ENCODE data around the gene FOXP4.

Gene FOXP4

DNA sequence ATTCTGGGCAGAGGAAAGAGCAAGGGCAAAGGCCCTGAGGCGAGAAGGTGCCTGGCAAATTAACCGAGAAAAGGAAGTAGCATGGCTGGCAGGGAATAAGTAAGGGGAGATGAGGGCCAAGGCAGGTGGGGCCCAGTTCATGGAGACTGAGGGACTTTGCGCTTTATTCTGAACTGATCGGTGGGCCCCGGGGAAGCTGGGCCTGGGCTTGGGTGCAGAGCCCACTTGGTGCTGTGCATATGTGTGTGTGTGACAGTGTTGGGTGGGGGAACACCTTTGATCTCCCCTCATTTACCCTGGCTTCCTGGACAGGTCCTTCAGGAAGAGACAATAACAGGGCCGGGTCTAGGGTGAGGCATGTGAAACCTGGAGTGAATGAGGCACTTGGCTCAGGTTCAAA lies 89.2 kb downstream of the FOXP4 start:
- DNase-seq: no peak

- no peak for DNase-seq
Measured at GRCh38 chr6:41636833-41637193, 90.6 kb downstream of the FOXP4 start.

DNA sequence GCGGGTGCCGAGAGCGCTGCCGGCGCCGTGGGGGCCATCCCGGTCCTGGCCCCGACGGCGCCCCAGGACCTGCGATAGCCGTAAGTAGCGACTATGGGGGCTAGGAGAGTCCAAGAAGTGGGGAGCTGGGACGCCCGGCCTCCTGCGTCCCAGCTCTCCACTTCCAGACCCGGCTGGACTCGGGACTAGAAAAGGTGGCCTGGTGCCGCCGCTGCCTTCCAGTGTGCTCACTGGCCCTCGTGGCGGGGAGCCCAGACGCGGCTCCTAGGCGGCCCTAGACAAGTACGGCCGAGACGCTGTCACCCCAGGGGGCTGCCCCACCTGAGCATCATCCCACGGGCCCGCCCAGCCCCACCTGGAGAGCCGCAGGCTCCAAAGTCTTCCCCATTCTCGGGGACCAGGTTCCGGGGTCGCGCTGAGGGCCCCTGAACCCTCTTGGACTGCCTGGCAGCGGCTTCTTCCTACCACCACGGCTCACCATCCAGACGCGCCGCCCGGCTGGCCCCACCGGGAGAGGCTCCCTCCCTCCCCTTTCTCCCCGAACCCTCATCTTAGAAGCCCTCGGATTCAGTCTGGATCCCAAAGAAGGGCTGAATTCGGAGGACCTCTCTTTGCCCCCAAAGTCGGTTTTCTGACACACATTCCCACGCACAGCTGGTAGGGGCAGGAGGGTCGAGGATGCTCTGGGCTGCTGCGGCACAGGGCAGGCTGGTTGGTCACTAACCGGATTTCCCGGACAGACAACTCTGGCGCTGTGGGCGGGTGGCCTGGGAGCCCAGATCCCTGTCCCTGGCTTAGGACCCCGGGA lies 91.2 kb downstream of the FOXP4 start:
- no peak for DNase-seq

- DNase-seq: no peak
Measured at GRCh38 chr6:41638002-41638934, 92.1 kb downstream of the FOXP4 start, which contains the start of gene MDFI. TSS of gene MDFI (plus strand) at chr6:41638468. CDS start at chr6:41638750, 282 bp downstream.

DNA sequence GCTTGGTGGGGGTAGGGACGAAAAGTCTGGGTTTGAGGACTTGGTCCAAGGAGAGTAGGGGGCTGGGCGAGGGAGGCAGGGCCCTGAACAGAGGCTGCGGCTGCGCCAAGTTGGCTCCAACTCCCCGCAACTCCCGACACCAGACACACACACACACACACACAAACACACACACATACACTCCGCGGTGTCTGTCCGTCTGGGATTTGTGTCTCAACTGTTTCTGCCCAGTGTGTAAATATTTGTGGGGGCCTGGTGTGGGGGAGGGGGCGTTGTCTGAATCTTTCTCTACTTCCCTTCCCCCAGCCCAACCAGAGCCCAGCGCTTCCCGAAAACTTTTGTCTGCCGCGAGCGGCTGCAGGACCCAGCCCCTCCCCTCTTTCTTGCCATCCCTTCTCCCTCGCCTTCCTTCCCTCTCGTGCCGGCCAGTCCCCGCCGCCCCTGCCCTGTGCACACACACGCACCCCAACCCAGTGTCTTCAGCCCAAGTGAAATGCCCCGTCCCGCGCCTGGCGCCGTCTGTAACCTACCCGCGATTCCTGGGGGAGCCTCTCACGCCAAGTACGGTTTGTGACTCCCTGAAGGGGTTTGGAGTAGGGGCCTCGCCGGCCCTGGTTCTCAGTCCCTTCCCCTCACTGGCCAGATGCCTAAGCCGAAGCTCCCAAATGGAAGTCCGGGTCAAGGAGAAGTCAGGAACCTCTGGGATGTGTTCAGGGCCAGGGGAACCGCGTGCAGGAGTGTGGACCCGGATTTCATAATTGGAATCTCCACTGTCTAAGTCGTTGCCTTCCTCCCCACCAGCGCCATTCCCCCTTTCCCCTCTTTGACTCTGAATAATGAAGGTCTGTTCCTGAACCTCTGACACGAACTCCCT lies 93.0 kb downstream of the FOXP4 start:
- no peak for DNase-seq

GRCh38 chr6:41639809-41640371 lies 93.7 kb downstream of the FOXP4 start:
- no peak for DNase-seq

GRCh38 chr6:41640426-41640825 lies 94.2 kb downstream of the FOXP4 start:
- DNase-seq: no peak

- DNase-seq: no peak
Measured at GRCh38 chr6:41641352-41641925, 95.3 kb downstream of the FOXP4 start.

GRCh38 chr6:41642090-41642959 lies 96.1 kb downstream of the FOXP4 start:
- DNase-seq: no peak

DNA sequence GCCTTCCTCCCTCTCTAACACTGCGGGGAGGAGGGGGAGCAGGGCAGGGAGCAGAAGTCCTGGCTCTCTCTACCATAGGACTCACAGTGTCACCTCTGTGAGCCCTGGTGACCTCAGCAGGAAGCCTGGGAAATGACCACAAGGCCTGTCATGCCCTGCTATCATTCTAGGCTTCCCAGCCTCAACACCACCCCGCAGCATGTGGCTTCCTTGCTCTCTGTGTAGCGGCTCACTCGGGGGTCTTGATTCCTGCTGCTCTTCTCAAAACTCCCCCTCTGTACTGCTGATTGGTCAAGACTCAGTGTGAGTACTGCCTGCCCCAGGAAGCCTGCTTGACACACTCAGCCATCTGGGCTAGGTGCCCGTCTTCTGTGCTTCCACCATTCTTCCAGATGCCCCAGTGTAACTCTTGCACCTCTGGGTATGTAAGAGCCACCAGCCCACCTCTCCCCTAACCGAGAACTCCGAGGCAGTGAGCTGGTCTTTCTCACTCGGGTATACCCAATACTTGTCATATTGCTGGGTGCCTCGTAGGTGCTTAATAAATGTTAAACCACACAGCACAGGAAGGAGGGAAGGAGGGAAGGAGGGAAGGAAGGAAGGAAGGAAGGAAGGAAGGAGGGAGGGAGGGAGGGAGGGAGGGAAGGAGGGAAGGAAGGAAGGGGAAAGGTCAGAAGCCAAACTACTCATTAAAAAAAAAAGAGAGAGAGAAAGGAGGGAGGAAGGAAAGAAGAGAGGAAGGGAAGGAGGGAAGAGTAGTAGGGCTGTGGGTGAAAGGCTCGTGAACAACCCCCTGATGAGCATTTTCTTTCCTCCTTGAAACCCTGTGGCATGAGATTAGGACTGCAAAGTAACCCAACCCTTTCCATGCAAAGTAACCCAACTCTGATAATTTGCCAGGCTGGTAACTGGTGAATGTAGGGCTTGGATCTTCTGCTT lies 97.0 kb downstream of the FOXP4 start:
- DNase-seq: no peak

DNA sequence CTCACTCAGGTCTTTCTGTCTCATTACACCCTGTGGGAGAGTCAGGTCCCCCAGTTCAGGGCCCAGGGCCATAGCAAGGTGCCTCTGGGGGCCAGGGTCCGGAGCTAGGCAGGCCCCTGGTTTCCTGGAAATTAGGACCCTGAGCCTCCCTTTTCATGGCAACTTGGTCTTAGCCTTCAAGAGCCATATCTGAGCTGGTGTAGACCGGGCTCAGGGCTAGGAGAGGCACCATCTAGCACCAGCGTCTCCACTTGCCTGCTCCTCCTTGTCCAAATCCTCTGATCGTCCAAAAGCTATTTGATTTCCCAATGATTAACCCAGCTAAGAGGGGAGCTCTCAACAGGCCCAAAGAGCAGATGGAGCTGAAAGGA lies 97.7 kb downstream of the FOXP4 start:
- DNase-seq: no peak

DNA sequence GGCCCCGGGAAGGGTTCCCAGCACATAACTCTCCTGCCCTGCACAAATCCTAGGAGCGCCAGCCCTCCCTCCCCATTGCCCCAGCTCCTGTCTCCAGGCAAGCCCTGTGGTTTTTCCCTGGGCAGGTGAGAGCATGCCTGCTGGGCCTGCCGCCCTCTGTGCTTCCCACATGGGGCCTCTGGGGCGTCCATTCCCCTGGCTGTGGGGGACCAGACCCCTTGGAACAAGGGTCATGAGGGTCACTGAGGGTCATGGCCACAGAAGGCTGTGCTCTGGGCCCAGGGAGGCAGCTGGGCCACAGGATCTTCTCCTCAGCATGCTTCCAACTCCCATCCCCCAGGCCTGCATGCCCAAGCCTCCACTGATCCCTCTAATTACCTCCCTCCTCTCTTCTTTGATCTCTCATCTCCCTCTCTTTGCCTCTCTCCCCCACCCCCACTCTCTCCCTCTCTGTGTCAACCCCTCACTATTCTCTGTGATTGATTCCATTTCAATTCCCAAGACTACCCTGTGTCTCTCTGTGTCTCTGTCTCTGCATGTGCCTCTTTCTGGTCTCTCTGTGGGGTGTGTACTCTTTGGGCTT lies 98.2 kb downstream of the FOXP4 start:
- DNase-seq: no peak

- no peak for DNase-seq
Measured at GRCh38 chr6:41645007-41645618, 98.9 kb downstream of the FOXP4 start.

DNA sequence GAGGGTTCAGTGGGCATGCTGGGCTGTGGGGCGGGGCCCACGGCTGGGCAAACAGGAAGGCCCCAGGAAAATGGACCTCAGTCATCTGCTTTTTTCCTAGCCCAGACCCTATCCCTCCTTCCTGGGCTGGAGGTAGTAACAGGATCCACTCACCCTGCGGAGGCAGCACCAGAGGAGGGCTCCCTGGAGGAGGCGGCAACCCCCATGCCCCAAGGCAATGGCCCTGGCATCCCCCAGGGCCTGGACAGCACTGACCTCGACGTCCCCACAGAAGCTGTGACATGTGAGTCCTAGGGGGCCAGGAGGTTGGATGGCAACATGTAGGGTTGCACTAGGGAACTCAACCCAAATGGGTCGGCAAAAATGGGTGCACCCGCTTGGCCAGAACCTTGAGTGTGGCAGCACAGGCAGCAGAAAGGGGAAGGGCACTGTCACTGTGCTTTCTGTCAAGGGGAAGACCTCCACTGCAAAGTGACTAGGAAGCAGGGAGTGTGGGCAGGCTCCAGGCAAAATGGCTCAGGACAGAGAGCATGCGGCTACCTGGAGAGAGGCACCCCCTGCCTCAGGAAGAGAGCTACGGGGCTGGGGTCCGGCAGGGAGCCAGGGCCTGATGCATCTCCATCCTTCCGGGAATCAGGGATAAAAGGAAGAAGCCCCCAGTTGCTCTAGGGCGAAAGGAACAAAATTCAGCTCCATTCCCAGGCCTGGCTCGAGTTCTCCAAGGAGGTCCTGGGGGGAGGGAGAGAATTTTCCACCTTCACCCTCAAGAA lies 100.0 kb downstream of the FOXP4 start:
- no peak for DNase-seq

- DNase-seq: no peak
Measured at GRCh38 chr6:41647061-41647511, 100.9 kb downstream of the FOXP4 start.

DNA sequence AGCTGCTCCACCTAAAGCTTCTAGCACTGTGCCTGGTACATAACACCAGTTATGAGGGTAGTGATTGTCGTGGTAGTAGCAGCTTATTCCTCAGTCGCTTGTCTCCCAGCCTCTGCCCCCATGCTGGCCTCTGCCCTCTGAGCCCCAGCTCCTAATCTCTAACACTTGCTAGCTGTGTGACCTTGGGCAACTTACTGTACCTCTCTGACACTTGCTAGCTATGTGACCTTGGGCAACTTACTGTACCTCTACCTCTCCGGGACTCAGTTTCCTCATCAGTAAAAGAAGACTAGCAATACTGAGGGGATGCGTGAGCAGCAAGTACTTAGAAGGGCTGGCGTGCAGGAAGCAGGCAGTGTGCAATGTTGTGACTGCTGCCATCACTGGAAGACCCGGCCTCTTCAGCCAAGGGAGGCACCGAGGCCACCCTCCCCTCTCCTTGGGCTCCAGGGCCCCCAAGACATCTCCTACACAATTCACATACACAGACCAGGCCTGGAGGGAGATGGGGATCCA lies 101.9 kb downstream of the FOXP4 start:
- DNase-seq: no peak

- DNase-seq: no peak
Measured at GRCh38 chr6:41648921-41649320, 102.7 kb downstream of the FOXP4 start.

GRCh38 chr6:41649596-41649995 lies 103.4 kb downstream of the FOXP4 start:
- no peak for DNase-seq

Data from HCEC 1CT (cell line).